ENCODE data around the gene EMILIN3.

Gene EMILIN3

DNA sequence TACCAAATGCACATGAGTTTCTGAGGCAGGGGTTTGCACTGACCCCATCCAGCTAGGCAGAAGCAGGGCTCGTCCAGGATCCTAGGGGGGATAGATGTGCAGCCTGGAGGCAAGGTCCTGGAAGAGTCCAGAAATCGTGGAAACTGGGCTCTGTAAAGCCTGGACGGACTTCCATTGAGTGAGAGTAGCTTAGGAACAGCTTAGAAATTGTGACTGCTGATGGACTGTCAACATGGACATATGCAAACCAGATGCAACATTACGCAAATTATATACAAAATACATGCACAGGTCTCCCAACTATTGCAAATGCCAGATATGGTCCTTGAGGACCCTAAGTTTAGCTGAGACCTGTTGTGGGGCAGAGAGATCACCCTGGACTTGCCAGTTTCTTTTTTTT, 4.8 kb upstream of the EMILIN3 start:
- TF ChIP-seq, protein P1, sequence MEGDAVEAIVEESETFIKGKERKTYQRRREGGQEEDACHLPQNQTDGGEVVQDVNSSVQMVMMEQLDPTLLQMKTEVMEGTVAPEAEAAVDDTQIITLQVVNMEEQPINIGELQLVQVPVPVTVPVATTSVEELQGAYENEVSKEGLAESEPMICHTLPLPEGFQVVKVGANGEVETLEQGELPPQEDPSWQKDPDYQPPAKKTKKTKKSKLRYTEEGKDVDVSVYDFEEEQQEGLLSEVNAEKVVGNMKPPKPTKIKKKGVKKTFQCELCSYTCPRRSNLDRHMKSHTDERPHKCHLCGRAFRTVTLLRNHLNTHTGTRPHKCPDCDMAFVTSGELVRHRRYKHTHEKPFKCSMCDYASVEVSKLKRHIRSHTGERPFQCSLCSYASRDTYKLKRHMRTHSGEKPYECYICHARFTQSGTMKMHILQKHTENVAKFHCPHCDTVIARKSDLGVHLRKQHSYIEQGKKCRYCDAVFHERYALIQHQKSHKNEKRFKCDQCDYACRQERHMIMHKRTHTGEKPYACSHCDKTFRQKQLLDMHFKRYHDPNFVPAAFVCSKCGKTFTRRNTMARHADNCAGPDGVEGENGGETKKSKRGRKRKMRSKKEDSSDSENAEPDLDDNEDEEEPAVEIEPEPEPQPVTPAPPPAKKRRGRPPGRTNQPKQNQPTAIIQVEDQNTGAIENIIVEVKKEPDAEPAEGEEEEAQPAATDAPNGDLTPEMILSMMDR (IDR thresholded peaks at IDR 0.05; ENCODE audit: low read length, missing control alignments), result no peak
- H3K4me3 ChIP-seq (replicated peaks; ENCODE audit: low read depth, low read length), result no peak overlapping the region
- no peak for DNase-seq (ENCODE audit: low read depth)

DNA sequence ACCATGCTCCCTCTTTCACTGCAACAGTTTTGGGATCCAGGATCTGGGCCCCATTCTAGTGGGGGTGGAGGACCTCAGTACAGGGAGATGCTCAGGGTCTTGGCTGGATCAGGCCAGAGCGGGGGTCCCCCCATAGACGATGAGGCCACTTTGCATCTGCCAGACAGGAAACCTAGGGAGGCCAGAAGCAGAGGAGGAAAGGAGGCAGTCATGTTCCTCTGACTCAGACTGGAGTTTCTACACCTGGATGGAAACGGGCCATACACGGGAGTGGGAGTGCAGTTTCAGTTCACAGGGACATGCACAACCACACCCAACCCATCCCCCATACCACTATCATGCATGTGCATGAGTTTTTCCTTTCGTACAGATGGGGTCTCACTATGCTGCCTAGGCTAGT, 3.6 kb upstream of the EMILIN3 start:
- no peak for DNase-seq (ENCODE audit: low read depth)
- TF ChIP-seq, protein P1 (IDR thresholded peaks at IDR 0.05; ENCODE audit: low read length, missing control alignments), result no peak
- no peak overlapping the region for H3K4me3 ChIP-seq (replicated peaks; ENCODE audit: low read depth, low read length)

DNA sequence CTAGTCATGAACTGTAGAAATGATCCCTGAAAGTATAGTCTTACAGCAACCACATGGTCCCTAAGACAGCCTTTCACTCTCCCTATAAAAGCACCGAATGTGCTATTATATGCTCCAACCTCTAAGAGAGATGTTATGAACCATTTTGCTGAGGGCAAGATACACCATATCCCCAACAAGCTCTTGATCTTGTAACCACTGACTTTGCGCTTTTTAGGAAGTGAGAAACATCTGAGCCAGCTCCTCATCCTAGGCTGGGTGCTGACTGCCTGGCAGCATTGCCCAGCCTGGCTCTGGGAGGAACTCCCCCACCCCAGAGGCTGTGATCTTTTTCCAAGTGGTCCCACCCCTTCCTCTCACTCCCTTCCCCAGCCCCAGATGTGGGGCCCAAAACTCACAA, 3.1 kb upstream of the EMILIN3 start:
- TF ChIP-seq, protein P1 (IDR thresholded peaks at IDR 0.05; ENCODE audit: low read length, missing control alignments), result no peak
- H3K4me3 ChIP-seq (replicated peaks; ENCODE audit: low read depth, low read length), result no peak overlapping the region
- DNase-seq (ENCODE audit: low read depth), result no peak

DNA sequence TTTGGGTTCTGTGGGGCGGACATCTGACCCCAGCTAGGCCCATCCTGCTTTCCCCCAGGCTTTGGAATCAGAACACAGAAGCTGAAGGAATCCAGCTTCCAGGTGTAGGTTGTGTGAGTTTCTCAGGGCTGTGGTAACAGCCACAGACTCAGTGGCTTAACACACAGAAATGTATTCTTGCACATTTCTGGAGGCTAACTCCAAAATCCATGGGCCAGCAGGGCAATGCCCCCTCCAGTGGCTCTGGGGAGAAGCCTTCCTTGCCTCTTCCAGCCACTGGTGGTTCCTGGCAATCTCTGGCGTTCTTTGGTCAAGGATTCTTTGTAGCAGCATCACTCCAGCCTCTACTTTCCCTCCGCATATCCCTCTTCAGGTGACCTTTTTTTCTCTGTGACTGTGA, 1.3 kb upstream of the EMILIN3 start:
- H3K4me3 ChIP-seq (replicated peaks; ENCODE audit: low read depth, low read length), result no peak overlapping the region
- no peak for DNase-seq (ENCODE audit: low read depth)
- TF ChIP-seq, protein P1 (IDR thresholded peaks at IDR 0.05; ENCODE audit: low read length, missing control alignments), result no peak

DNA sequence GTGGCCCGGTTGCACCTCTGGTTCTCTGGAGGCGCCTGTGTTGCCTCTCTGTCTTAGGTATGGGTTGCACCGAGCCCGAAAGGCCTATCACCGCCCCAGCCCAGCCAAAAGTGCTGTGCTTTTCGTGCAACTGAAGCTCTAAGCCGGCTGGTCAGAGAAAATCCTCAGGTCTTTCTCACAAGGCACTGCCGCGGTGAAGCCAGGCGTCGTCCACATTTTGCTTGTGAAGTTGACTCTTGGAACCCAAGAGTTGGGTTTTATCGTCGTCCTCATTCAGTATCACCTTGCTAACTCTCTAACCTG, 726 bp upstream of the EMILIN3 start:
- DNase-seq (ENCODE audit: low read depth), result no peak
- TF ChIP-seq, protein P1 (IDR thresholded peaks at IDR 0.05; ENCODE audit: low read length, missing control alignments), result no peak
- H3K4me3 ChIP-seq (replicated peaks; ENCODE audit: low read depth, low read length), result no peak overlapping the region

DNA sequence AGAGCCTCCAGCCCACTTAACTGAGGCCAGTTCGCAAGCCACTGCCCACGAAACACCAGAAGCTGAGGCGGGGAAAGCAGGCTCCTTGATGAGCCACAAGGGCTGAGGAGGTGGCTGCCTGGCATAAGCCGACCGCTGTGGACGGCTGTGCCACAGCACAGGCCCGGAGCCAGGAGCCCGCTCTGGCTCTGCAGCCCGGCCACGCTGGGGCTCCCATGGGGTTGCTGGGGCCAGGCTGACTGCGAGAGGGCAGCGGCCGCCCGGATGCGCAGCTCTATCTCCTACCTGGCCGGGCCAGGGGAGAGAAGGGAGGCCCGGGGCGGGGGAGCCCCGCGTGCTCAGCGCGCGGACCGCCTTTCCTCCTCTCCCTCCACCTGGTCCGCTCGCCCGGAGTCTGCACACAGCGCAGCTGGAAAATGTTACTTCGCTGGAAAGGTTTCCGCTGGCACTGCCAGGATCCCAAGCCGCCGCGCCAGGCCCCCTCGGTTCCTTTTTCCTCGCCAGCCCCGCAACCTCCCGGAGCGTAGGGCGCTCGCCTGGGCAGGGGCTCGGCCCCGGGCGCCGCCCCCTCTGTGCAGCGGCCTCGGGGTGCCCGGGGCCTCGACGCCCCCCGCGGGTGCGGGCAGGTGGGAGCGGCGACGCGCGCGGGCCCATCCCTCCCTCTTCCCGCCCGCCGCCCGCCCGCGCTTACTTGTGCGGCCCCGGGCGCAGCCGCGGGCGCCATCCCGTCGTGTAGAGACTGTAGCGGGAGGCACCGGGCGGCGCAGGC, 657 bp downstream of the EMILIN3 start:
- H3K4me3 ChIP-seq (replicated peaks; ENCODE audit: low read depth, low read length), result no peak overlapping the region
- no peak for DNase-seq (ENCODE audit: low read depth)
- TF ChIP-seq, protein P1 (IDR thresholded peaks at IDR 0.05; ENCODE audit: low read length, missing control alignments), result no peak

Data from fibroblast of pulmonary artery (primary cell).